HG03521 (cell line): ENCODE measurements around the gene RIMBP2.

Experiments
- ATAC-seq: cut with Tn5 transposase; IDR thresholded peaks from one replicate; pipeline ENCODE4 v1.9.1; 2021; ENCODE audit warnings: mild to moderate bottlenecking, moderate library complexity; ENCODE audit not compliant: unreplicated experiment

RIMBP2 gene

DNA sequence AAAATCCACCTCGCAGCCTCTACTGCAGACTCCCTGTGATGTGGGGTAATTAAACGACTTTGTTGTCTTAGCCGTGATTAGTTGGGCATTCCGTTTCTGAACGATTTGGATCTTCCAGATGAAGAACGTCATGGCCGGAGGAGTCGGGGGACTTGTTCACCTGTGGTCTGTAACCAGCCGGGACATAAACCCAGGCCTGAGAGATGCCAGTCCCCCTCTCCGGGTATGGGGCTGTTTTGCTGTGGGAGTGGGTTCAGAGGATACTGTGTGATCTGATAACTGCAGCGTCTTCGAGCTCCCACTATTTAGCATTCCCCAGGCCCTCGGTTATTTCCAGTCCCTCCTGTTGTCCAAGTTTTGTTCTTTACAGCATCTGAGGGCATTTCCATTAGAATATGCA, 282.3 kb downstream of the RIMBP2 start:
- no peak for ATAC-seq

DNA sequence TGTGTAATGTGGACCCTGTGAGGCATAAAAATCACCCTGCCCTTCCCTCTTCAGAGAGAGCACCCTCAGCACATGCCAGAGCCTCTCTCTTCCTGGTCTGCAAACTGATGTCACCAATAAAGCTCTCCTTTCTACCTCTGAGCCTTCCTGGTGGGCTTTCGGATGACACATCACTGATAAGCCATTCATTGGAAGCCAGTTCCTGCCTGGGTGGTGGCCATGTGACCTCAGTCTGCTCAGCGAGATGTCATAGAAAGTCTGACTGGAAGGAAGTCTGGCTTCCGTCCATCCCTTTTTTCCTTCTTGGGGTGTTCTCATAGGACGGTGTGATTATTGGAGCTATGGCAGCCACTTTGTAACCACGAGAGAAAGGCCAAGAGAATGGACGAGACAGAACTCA, 282.7 kb downstream of the RIMBP2 start:
- no peak for ATAC-seq

DNA sequence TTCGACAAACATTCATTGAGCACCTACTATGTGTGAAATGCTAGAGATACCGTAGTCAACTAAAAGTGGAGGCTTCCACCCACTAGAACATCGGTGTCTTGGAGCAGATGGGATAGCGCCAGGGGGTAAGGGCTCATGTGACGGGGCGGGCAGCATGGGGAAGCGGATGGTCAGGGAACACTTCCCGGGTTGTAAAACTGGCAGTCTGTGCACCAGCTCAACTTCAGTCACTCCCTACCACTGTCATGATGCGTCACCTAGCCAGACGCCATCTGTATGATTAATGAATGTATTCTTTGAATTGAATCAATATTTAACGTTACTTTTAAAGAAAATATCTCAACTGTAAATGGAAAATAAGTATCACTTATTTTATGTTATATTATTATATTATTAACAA, 284.9 kb downstream of the RIMBP2 start:
- ATAC-seq, result no peak

DNA sequence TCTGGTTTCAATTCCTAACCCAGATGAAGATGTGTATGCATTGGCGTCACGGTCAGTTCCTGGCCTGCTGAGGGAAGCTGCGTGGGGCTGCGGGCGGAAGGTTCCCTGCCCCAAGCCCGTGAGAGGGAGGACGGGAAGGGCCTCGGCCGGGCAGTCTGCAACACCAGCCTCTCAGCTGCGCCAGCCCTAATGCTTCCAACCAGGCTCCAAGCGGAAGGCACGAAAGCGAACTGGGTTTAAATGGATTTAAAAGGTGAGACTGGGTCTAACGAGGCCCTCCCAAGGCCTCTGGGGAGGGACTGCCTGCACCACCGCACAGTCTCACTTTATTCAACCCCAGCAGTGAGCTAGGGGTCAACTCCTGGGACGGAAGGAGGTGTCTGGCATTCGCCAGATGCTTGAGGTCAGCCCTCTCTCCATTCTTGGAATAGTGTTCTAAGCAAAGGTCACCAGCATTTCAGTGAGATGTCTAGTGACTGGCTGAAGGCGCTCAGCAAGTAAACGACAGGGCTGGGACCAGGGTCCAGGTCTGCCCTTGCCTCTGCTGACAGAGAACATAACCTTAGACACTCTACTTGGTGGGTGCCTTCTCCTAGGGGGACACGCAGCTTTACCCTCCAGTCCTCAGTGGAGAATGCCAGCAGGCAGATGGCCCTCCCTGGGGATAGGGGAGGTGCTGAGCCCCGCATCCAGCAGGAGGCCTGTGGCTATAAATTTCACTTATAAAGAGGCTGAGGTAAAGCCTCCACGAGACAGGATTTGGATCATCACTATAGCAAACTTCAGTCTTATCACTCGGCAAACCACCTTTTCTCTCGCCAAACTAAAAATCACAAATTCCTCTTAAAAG, 286.2 kb downstream of the RIMBP2 start:
- ATAC-seq, result no peak

DNA sequence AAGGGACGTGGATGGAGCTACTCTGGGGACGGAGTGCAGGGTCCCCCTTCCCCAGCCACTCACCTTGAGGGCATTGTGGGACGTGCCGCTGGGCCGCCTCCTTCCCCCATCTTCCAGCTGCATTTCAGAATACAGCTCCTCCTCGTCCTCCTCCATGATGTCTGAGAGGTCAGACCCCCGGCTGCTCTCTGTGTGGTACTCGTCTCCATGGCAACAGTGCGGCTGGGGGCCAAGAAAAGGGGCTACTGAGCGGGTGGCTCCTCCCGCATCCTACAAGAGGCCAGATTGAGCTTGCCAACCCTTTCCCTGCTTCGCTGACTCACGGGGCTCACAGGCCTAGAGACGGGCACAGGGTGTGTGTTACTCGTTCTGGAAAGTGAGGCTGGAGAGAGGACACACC, 288.0 kb downstream of the RIMBP2 start:
- no peak for ATAC-seq

DNA sequence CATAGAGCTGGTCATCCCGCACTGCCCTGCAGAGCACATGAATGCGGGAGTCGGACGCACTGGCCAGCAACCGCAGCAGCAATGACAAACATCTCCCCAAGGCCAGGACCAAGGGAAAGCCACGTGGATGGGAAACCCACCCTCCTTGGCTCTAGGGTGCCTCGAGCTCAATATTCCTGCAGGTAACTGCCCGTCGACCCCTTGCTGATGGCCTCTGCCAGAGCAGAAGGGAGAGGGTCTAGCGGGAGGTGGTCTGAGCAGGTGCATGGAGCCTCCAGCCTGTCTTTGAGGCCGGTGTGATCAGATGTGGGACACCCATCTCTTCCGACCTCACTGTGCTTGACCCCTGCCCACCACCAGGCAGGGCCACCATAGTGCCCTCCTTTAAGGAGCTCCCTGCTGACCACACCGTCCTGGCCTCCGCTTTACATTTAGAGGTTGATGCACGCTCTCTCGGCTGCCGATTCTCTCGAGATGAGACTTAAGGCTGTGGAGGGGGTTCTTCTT, 288.7 kb downstream of the RIMBP2 start:
- ATAC-seq, result no peak

DNA sequence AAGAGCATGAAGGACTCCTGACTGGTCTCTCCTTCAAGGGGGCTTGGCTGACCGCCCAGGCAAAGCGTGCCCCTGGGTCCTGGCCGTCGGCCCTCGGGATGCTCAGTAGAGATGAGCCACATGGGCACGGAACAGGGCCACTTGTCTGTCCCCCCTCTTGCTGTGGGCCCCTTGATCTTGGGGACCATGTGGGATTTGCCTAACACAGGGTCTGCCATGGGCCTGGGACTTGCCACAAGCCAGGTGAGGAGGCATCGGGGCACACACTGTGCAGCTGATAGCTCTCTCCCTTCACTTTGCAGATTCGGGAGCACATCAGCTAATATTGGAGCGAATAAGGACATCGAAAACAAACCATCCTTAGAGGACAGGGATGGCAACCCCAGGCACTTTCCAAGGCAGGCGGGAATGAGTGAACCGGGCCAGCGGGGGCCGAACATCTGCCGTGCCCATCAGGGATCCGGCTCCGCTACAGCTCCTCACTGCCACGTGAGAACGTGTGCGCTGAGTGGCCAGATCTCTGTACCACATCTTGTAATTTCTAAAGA, 290.3 kb downstream of the RIMBP2 start:
- ATAC-seq, result no peak

DNA sequence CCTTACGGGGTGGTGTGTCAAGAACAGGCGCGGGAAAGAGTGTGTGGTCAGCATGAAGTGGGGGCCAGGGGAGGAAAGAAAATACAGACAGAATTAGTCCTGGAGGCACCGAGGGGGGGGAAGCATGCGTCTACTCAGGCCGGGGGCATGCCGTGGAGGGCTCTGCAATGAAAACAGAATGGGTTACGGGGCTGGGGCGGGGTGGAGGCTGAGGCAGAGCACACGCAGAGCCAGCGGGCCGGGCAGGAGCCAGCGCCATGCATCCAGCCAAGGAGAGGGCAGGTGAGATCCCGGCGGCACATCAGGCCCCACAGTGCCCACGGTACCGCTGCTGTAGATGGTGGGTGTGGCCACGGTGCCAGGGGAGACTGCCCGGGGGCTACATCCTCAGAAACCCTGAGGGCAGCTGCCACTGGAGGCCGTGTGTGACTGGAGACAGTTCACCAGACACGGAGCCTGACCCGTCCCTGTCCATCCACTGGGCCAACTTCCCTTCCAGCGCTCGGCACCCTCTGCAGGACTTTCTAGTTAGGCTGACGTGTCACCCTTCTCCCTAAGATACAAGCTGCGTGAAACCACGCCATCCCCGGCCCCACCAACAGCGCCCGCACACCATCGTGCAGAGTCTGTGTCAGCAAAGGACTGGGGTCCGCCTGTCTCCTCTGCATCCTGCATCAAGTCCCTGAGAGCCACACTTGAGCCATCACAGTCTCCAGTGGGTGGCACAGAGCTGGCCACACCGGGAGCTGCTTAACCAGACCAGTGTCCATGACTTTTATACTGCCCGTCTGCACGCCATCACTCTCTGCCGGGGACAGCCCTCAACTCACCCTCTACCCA, 291.0 kb downstream of the RIMBP2 start:
- ATAC-seq, result no peak

DNA sequence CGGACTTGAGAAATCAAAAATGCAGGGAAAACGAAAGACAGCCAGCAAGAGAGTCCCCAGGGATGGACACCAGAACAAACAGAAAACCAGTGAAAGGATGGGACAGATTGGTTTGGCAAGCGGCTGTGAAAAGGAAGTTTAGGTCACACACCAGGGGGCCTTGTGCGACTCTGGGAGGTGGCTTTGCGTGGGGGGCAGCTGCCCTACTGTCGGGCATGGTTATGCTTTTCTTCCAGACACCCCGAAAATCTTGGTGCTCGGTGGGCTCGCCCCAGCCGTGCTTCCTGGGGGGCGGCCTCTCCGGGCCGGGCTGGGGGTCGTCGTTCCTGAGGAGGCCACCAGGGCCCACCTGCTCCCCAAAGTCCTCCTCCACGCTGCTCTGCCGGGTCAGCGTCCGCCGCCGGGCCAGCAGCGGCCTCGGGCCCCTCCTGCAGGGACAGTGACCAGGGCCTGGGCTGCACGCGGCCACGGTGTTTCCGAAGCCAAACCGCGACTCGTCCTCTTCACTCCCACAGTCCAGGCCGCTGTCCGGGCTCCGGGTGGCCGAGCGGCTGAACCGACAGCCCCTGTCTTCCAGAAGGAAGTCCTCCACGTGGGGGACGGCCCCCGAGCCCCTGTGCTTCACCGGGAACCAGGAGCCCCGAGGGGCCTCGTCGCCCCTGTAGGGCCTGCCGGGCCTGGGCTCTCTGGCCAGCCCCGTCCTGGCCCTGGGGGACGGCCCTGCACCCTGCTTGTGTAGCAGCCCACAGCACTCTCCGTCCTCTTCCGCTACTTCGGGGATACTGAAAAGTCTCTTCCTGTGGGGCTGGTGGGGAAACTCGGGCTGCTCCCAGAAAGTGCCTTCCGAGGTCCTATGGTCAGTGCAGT, 291.9 kb downstream of the RIMBP2 start:
- ATAC-seq, result no peak

DNA sequence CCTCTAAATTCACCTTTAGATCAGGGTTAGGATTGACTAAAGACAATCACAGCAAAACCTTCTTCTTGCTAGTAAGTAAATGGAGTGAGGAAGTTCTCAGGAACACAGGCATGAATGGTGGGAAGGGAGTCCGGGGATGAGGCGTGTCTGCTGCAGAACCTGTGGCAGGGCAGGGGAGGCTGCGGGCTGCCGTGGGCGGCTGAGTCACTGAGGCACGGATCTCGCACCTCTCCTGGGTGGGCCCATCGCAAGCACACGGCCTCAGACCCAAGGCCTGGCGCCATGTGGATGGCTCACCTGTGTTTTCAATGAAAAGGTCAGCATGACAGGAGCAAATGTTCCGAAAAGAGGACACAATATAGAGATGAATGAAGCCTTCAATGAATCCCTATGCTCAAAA, 293.0 kb downstream of the RIMBP2 start:
- ATAC-seq, result no peak

DNA sequence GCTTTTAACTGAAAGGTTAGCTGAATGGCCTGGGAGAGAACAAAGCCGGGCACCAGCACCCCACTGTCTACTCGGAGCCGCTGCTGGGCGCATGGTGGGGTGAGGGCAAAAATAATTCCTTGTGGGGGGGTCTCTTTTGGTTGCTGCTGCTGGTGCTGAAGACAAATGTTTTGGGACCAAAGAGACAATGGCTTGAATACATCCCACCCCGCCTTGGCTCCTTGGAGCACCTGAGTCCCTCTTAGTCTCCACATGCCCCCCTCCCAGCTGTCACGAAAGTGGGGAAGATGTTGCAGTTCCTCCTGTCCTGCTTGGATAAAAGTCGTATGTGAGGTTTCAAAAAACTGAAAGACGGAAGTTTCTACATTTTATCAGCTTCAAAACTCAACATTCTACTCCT, 293.4 kb downstream of the RIMBP2 start:
- ATAC-seq, result no peak

DNA sequence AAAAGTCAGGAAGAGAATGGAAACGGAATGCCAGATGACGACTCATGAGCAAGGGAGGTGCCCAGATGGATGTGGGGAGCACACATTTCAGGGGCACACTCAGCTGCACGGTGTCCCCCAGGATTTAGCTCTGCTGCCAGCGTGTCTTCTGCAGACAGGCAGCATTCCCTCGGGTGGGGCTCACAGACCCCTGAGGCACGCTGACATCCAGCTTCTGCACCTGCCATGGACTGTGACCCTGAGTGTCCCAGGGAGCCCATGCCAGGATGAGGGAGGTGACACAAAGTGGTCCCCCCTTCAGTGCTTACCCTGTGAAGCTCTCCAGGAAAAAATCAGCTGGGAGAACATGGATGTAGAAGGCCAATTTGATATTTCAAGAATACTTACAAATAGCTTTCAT, 294.2 kb downstream of the RIMBP2 start:
- no peak for ATAC-seq

DNA sequence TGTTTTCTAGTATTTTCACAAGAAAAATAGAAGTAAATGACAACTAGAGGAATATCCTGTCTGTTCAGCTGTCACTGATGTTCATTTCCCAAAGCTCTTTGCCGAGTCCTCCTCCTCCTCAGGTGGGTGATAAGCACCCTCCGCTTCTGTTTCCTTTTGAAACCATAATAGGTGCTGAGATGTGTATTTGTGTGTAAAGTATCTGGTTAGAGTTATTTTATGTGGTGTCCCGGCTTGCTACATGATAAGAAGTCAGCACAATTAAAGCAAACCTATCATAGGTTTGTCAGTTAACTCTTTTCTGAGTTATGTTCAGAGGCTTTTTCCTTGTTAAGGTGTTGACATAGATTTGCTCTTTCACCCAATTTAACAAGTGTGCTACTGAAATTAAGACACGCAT, 296.0 kb downstream of the RIMBP2 start:
- no peak for ATAC-seq

DNA sequence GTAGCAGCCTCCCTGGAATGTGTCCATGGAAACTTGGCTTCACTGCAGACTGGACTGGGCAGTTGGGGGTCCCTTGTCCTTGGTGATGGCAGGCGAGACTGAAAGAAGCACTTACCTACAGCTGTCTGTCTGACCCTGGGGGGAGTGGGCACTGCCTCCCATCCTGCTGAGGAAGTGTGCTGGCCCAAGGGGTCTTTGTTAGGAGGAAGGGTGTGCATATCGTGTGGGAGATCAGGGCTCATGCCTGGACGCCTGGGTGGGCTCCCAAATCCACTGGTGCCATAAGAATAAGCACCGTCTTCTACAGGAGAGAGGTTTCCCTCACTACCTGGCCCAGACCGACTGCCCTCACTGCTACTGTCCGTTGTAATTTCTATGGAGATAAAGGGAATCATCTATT, 297.0 kb downstream of the RIMBP2 start:
- no peak for ATAC-seq

DNA sequence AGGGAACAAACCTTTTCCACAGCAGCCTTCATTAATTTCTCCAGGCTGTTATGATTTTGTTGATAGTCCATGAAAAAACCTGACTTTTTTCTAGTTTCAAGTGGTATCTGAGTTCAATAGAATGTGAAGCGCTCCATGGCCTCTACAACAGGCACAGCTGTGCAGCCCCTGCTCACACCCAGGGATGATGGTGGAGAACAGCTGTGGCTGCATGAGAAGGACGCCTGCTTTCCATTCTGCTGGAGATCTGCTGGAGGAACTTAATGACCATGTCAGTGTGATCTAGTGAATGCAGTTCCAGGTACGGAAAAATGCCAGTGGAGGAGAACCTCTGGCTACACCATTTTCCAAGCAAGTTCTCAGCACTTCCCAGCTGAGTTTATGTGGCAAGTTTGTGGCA, 297.8 kb downstream of the RIMBP2 start:
- no peak for ATAC-seq

DNA sequence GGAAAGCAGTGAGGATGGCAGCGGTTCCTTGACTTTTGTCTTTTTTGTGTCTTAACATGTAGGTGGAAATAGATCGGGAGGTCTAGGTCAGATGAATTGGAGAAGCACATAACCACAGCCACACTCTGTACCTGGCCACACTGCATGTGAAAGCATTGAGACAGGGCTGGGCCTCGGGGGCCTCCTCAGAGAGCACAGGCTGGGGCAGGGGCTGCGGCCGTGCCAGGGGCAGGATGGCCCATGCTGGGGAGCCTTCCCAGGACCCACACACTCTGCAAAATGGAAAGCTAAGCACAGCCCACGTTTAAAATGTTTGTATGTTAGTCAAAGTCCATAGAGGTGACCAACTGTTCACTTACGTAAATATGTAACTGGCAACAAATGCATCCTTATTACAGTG, 301.7 kb downstream of the RIMBP2 start:
- ATAC-seq, result no peak

DNA sequence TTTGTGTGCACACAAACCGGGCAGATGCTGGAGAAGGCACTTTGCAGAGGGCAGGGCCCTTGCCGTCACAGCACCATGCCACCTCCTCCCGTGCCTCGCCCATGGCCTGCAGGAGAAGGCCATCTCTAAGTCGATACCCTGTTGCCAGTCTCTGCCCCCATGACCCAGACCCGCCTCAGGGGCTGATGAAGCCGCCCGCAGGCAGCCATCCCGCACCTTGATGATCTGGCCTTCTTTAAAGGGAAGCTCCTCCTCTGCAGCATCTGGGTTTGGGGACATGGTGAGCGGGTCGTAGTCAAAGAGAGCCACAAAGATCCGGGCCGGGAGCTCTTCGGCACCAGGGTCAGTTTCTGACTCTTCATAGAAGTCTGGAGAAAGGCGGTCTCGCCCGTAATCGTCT, 302.2 kb downstream of the RIMBP2 start:
- ATAC-seq, result no peak

DNA sequence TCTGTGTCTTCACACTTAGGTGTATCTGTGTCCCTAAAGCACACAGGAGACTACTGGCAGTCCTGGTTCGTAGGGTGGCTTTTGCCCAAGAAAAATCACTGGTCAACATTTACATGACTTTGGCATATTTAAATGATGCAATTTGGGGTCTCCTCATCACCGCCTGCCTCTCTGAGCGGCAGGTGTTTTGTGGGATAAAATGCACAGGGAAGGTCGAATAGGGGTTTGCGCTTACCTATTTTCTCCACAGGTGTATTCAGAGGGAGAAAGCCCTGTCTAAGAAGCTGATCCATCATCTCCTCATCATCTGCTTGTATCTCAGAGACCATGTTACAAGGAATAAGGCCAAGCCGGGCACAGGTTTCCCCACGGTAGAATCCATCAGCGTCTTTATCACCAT, 303.7 kb downstream of the RIMBP2 start:
- ATAC-seq, result no peak

DNA sequence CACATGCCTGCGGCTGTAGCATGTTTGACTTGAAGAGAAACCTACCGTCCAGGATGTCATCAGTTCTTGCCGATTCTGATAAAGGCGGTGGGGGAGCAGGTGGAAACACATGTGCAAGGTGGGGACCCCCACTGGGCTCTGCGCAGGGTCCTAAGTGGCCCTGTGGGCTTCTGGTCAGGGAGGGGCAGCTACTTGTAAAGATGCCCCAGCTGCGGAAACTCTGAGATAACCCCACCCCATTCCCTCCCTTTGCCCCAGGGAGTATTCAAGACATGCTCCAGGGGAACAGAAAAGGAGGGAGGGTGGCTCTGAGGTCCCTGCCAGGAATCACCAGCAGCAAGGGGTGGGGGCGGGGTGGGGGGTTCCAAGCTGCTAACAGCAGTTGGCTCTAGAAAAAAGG, 310.8 kb downstream of the RIMBP2 start:
- ATAC-seq, result no peak

DNA sequence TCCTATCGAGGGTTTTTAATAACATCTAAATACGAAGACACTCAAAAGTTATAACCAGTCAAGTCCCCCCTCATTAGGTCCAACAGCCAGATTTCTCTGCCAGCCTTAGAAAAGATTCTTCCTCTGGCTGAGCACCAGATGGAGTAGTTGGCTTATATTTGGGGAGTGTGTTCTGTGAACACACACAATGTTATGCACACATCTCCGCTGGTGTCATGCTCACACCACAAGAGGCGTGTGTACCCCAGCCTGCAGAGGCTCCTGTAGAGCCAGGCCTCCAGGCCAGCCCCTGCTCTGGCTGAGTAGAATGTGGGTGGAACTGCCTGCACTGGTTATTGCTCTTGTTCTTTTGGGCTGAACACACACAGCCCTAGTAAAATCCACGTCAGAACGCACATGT, 314.4 kb downstream of the RIMBP2 start:
- ATAC-seq, result no peak
